SIG-M5 treated with dmso at 0.1 percent for 504 hours (cell line): ENCODE data around the gene LPIN1.

Experiments
- DNase-seq: peaks from one replicate; lab custom pipeline; 2025; ENCODE audit not compliant: unreplicated experiment; lab: John Stamatoyannopoulos, UW

The LPIN1 gene

GRCh38 chr2:11861044-11861443 lies 114.6 kb downstream of the LPIN1 start:
- DNase-seq, result no peak

GRCh38 chr2:11862049-11862448 lies 115.6 kb downstream of the LPIN1 start:
- no peak for DNase-seq

GRCh38 chr2:11863103-11863502 lies 116.7 kb downstream of the LPIN1 start:
- no peak for DNase-seq

- peak; percentile 80 for DNase-seq
These were observed 117.3 kb downstream of the LPIN1 start for GRCh38 chr2:11863513-11864328.

GRCh38 chr2:11864724-11865123 lies 118.3 kb downstream of the LPIN1 start:
- DNase-seq, result no peak

GRCh38 chr2:11865378-11865777 lies 118.9 kb downstream of the LPIN1 start:
- no peak for DNase-seq

- no peak for DNase-seq
These were observed 119.4 kb downstream of the LPIN1 start for GRCh38 chr2:11865805-11866204.

GRCh38 chr2:11866358-11867335 lies 120.2 kb downstream of the LPIN1 start:
- DNase-seq, result no peak

- DNase-seq, result no peak
These were observed 121.5 kb downstream of the LPIN1 start for GRCh38 chr2:11867926-11868325.

- no peak for DNase-seq
These were observed 123.1 kb downstream of the LPIN1 start for GRCh38 chr2:11869391-11869991.

- no peak for DNase-seq
These were observed 123.6 kb downstream of the LPIN1 start for GRCh38 chr2:11870064-11870463.

GRCh38 chr2:11870584-11870983 lies 124.2 kb downstream of the LPIN1 start:
- DNase-seq, result no peak

GRCh38 chr2:11871421-11871820 lies 125.0 kb downstream of the LPIN1 start:
- no peak for DNase-seq

GRCh38 chr2:11872247-11872947 lies 126.0 kb downstream of the LPIN1 start:
- DNase-seq, result no peak

GRCh38 chr2:11872948-11873269 lies 126.5 kb downstream of the LPIN1 start:
- no peak for DNase-seq

GRCh38 chr2:11873356-11874154 lies 127.1 kb downstream of the LPIN1 start:
- peak; percentile 65 for DNase-seq

GRCh38 chr2:11874861-11875260 lies 128.4 kb downstream of the LPIN1 start:
- DNase-seq, result no peak

- DNase-seq, result no peak
These were observed 129.0 kb downstream of the LPIN1 start for GRCh38 chr2:11875481-11875880.

- DNase-seq, result no peak
These were observed 130.0 kb downstream of the LPIN1 start for GRCh38 chr2:11876436-11876835.

GRCh38 chr2:11876889-11877288 lies 130.5 kb downstream of the LPIN1 start:
- no peak for DNase-seq
